ENCODE measurements around the gene HOXB5.

The HOXB5 gene

DNA sequence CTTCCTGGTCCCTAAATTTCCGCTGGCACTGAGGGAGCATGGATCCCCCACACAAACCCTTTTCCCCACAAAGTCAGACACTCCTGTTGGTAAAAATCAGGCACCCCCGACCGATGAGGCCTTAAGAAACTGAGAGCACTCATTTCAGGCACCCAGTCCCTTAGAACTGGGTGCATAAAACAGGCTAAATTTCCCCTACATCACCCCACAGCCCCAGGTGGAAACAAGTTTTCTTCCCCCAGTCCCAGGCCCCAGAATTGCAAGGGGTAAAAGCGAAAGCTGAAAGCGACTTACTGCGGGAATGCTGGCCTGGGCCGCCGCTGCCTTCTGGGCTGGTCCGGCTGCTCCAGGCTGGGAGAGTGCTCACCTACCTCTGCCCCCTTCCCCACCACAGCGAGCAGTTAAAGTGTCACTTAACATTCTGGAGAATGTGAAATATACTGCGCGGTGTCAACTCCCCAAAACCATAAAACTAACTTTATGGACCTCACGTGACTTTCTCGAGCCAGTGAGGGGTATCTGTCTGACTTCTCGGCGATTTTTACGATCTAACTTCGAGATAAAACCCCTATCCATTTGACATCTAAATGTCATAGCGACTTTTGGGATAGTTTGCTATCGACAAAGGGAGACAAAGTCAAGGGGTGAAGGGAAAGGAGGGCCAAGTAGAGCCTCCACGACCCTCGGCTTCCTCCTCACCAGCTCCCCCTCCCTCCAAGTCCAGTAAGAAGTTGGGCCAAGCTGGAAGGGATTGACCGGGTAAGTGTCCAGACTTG is 3.6 kb downstream of the HOXB5 start, which contains the start of gene HOXB3:
Gene HOXB3 (minus strand): TSS at position 411 of the 776 bp plus-strand sequence. CDS start 37,767 bp downstream, outside the sequence.
- TF ChIP-seq, protein P1, sequence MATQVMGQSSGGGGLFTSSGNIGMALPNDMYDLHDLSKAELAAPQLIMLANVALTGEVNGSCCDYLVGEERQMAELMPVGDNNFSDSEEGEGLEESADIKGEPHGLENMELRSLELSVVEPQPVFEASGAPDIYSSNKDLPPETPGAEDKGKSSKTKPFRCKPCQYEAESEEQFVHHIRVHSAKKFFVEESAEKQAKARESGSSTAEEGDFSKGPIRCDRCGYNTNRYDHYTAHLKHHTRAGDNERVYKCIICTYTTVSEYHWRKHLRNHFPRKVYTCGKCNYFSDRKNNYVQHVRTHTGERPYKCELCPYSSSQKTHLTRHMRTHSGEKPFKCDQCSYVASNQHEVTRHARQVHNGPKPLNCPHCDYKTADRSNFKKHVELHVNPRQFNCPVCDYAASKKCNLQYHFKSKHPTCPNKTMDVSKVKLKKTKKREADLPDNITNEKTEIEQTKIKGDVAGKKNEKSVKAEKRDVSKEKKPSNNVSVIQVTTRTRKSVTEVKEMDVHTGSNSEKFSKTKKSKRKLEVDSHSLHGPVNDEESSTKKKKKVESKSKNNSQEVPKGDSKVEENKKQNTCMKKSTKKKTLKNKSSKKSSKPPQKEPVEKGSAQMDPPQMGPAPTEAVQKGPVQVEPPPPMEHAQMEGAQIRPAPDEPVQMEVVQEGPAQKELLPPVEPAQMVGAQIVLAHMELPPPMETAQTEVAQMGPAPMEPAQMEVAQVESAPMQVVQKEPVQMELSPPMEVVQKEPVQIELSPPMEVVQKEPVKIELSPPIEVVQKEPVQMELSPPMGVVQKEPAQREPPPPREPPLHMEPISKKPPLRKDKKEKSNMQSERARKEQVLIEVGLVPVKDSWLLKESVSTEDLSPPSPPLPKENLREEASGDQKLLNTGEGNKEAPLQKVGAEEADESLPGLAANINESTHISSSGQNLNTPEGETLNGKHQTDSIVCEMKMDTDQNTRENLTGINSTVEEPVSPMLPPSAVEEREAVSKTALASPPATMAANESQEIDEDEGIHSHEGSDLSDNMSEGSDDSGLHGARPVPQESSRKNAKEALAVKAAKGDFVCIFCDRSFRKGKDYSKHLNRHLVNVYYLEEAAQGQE (IDR thresholded peaks at IDR 0.05; ENCODE audit: insufficient read depth in 1 of 2, low read depth in 2 of 2, low read length in 2 of 2), result no peak
- TF ChIP-seq SIN3A (IDR thresholded peaks at IDR 0.05; ENCODE audit: borderline replicate concordance, insufficient read depth, low read length) (no peak), POLR2AphosphoS5 (IDR thresholded peaks at IDR 0.05; ENCODE audit: low read depth, low read length) (no peak), TAF1 (IDR thresholded peaks at IDR 0.05; ENCODE audit: borderline replicate concordance, insufficient read depth, low read length) (no peak), FOXP2 (optimal IDR thresholded peaks at IDR 0.05; ENCODE audit: borderline replicate concordance, extremely low read depth, extremely low read length, insufficient read depth) (no peak)

DNA sequence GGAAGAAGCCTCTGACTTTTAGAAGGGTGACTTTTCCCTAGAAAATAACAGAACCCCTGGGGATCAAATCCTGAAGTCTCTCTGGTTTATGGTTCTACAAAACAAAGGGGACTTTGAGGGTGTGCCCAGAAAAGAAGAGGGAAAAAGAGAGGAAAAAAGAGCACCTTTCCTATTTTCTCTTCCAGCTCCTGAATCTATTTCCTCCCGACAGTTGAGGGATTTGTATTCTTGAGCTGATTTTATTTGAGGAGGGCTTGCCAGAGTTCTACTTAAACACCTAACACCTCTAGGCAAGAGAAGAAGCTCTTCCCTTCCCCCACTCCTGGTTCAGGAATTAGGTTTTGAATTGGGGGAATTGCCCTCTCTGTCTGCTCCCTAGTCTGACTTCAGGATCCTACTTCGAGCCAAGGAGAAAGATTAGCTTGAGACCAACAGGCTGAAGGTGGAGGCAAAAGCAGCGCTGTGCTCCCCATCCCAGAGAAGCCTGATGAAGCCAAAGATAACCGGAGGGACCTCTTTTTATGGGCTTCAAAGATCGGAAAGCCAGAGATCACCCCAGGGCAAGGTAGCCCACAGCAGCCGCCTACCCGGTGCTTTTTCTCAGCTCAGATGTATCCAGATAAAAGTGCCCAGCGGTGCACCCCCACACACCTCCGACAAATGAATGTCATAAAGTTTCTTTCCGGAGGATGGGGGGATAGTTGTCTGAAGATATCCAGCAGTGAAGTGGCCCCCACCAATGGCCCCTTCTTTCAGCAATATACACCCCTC is 4.3 kb downstream of the HOXB5 start:
- TF ChIP-seq, protein P1 (IDR thresholded peaks at IDR 0.05; ENCODE audit: insufficient read depth in 1 of 2, low read depth in 2 of 2, low read length in 2 of 2), result no peak
- no peak for TF ChIP-seq SIN3A (IDR thresholded peaks at IDR 0.05; ENCODE audit: borderline replicate concordance, insufficient read depth, low read length)
- no peak for TF ChIP-seq POLR2AphosphoS5 (IDR thresholded peaks at IDR 0.05; ENCODE audit: low read depth, low read length)
- no peak for TF ChIP-seq FOXP2 (optimal IDR thresholded peaks at IDR 0.05; ENCODE audit: borderline replicate concordance, extremely low read depth, extremely low read length, insufficient read depth)
- TF ChIP-seq TAF1 (IDR thresholded peaks at IDR 0.05; ENCODE audit: borderline replicate concordance, insufficient read depth, low read length), result no peak

DNA sequence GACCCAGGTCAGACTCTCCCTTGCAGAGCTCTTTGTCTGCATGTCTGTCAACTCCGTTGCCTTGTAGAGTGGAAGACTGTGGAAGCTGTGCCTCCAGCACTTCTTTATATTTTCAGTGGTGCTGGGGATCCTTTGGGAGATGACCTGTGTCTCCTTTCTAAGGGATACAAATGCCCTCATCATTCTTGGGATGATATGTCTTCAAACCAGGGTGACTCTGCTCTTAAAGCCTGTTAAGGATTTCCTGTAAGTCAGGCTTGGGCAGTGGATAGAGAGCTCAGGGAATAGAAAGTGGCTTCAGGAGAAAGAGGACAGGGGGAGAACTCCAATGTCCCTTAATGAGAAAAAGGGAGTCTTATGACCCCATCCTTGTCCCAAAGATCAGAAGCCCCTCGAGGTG is 5.1 kb downstream of the HOXB5 start:
- TF ChIP-seq TAF1 (IDR thresholded peaks at IDR 0.05; ENCODE audit: borderline replicate concordance, insufficient read depth, low read length), result no peak
- TF ChIP-seq SIN3A (IDR thresholded peaks at IDR 0.05; ENCODE audit: borderline replicate concordance, insufficient read depth, low read length), result no peak
- TF ChIP-seq FOXP2 (optimal IDR thresholded peaks at IDR 0.05; ENCODE audit: borderline replicate concordance, extremely low read depth, extremely low read length, insufficient read depth), result no peak
- no peak for TF ChIP-seq POLR2AphosphoS5 (IDR thresholded peaks at IDR 0.05; ENCODE audit: low read depth, low read length)
- TF ChIP-seq, protein P1 (IDR thresholded peaks at IDR 0.05; ENCODE audit: insufficient read depth in 1 of 2, low read depth in 2 of 2, low read length in 2 of 2), result no peak

DNA sequence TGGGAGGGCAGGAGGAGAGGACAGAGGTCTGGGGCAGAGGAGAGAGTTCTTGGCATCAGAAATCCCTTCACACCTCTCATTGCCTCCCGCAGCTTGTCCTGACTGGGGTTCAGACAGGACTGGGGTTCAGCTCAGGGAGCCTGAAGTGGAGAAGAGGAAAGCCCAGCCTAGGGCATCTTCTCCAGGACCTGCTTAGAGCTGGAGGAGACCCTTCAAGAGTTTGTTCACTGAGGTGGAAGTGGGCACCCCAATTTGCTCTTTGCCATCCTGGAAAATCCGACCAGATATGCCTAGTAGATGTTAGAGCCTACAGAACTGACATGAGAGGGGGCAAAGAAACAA is 5.5 kb downstream of the HOXB5 start:
- TF ChIP-seq, protein P1 (IDR thresholded peaks at IDR 0.05; ENCODE audit: insufficient read depth in 1 of 2, low read depth in 2 of 2, low read length in 2 of 2), result no peak
- TF ChIP-seq TAF1 (IDR thresholded peaks at IDR 0.05; ENCODE audit: borderline replicate concordance, insufficient read depth, low read length) (no peak), POLR2AphosphoS5 (IDR thresholded peaks at IDR 0.05; ENCODE audit: low read depth, low read length) (no peak), FOXP2 (optimal IDR thresholded peaks at IDR 0.05; ENCODE audit: borderline replicate concordance, extremely low read depth, extremely low read length, insufficient read depth) (no peak), SIN3A (IDR thresholded peaks at IDR 0.05; ENCODE audit: borderline replicate concordance, insufficient read depth, low read length) (no peak)

Measured in PFSK-1 (cell line).